Fibroblast of lung (primary cell): ENCODE measurements around the gene ITGB4.

Experiments used
- EZH2 ChIP-seq: IDR thresholded peaks from 2 replicates; pipeline ENCODE4 v1.5.1; 2012; ENCODE audit warnings: low read length, control low read depth, mild to moderate bottlenecking; ENCODE audit errors: missing control alignments
- TF ChIP-seq, protein P1 (sequence below), 2 donors: IDR thresholded peaks in 1 of 2; conservative IDR thresholded peaks in 1 of 2; 1 replicate in 1 of 2; 2 replicates in 1 of 2; pipeline ENCODE4 v1.5.1; 2011 to 2012; ENCODE audit warnings: low read length in 2 of 2, control low read depth in 1 of 2, inconsistent platforms in 1 of 2, low read depth in 1 of 2, mild to moderate bottlenecking in 1 of 2

DNA sequence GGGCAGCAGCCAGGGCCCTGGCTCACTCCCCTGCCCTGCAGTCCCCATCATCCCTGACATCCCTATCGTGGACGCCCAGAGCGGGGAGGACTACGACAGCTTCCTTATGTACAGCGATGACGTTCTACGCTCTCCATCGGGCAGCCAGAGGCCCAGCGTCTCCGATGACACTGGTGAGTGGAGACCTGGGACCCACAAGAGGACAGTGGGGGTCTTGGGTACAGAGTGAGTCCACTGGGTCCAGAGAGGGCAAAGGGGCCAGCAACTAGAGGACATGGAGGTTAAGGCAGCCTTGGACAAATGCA, 31.1 kb downstream of the ITGB4 start:
- TF ChIP-seq, protein P1, sequence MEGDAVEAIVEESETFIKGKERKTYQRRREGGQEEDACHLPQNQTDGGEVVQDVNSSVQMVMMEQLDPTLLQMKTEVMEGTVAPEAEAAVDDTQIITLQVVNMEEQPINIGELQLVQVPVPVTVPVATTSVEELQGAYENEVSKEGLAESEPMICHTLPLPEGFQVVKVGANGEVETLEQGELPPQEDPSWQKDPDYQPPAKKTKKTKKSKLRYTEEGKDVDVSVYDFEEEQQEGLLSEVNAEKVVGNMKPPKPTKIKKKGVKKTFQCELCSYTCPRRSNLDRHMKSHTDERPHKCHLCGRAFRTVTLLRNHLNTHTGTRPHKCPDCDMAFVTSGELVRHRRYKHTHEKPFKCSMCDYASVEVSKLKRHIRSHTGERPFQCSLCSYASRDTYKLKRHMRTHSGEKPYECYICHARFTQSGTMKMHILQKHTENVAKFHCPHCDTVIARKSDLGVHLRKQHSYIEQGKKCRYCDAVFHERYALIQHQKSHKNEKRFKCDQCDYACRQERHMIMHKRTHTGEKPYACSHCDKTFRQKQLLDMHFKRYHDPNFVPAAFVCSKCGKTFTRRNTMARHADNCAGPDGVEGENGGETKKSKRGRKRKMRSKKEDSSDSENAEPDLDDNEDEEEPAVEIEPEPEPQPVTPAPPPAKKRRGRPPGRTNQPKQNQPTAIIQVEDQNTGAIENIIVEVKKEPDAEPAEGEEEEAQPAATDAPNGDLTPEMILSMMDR (conservative IDR thresholded peaks at IDR 0.05 in 1 of 2, IDR thresholded peaks at IDR 0.05 in 1 of 2; ENCODE audit: low read depth in 1 of 2, low read length in 2 of 2) = no peak
- no peak for TF ChIP-seq EZH2
